ENCODE results near the gene RNASE4.

RNASE4 gene

GRCh38 chr14:20676072-20676471 is 8.3 kb upstream of the RNASE4 start:
- Histone ChIP-seq H3K27ac (replicated peaks; ENCODE audit: low read length) (no peak overlapping the region), H3K9me3 (replicated peaks in 1 of 2; ENCODE audit: control insufficient read depth in 2 of 2, insufficient read depth in 1 of 2, low read depth in 1 of 2, low read length in 2 of 2) (no peaks in the 10 kb centered on the region), H2AFZ (ENCODE audit: low read length) (no peak overlapping the region), H3K14ac (ENCODE audit: low read length) (no peak overlapping the region), H3K4me3 (ENCODE audit: low read length in 2 of 2) (no peak overlapping the region), H3K23ac (ENCODE audit: low read depth, low read length, poor library complexity) (no peak overlapping the region), H2BK5ac (ENCODE audit: low read length) (no peak overlapping the region), H3K79me1 (ENCODE audit: low read depth, low read length) (no peaks in the 10 kb centered on the region), H4K8ac (ENCODE audit: low read depth, low read length) (no peak overlapping the region), H3K4me1 (ENCODE audit: control insufficient read depth in 2 of 2, insufficient read depth in 1 of 2, low read depth in 1 of 2, low read length in 2 of 2) (peaks cover 2 to 3% of the 10 kb centered on the region in 2 donors), H2BK120ac (ENCODE audit: low read depth, low read length) (no peak overlapping the region), H3K4me2 (ENCODE audit: insufficient read depth, low read length, poor library complexity, severe bottlenecking) (no peak overlapping the region), H2AK5ac (ENCODE audit: low read depth, low read length) (no peak overlapping the region), H3K36me3 (replicated peaks in 1 of 2; ENCODE audit: control insufficient read depth in 2 of 2, insufficient read depth in 2 of 2, low read length in 2 of 2) (no peaks in the 10 kb centered on the region), H3K9ac (ENCODE audit: low read depth, low read length, poor library complexity) (no peak overlapping the region), H4K91ac (ENCODE audit: low read depth, low read length, poor library complexity) (no peak overlapping the region), H3K27me3 (ENCODE audit: control insufficient read depth in 3 of 3, insufficient read depth in 3 of 3, low read depth in 1 of 3, low read length in 3 of 3) (peaks cover 0 to 5% (median 0%) of the 10 kb centered on the region in 3 experiments), H3K18ac (ENCODE audit: low read length) (no peak overlapping the region), H2BK15ac (ENCODE audit: low read length) (no peak overlapping the region), H3K4ac (ENCODE audit: low read length) (no peak overlapping the region), H2BK12ac (ENCODE audit: low read length) (no peak overlapping the region)
- no CpG with 5 or more reads among the region's 2 CpGs for WGBS, 2 donors (ENCODE audit: extremely low coverage in 2 of 2, insufficient read length in 2 of 2, insufficient replicate concordance in 1 of 2)
- DNase-seq (ENCODE audit: low spot score): no peak

GRCh38 chr14:20679907-20680306 is 4.5 kb upstream of the RNASE4 start:
- Histone ChIP-seq H3K36me3 (replicated peaks in 1 of 2; ENCODE audit: control insufficient read depth in 2 of 2, insufficient read depth in 2 of 2, low read length in 2 of 2) (no peaks in the 10 kb centered on the region), H2BK12ac (ENCODE audit: low read length) (no peak overlapping the region), H2AK5ac (ENCODE audit: low read depth, low read length) (no peak overlapping the region), H3K4ac (ENCODE audit: low read length) (no peak overlapping the region), H2BK120ac (ENCODE audit: low read depth, low read length) (no peak overlapping the region), H3K23ac (ENCODE audit: low read depth, low read length, poor library complexity) (no peak overlapping the region), H3K27ac (replicated peaks; ENCODE audit: low read length) (no peak overlapping the region), H3K9me3 (replicated peaks in 1 of 2; ENCODE audit: control insufficient read depth in 2 of 2, insufficient read depth in 1 of 2, low read depth in 1 of 2, low read length in 2 of 2) (no peaks in the 10 kb centered on the region), H4K91ac (ENCODE audit: low read depth, low read length, poor library complexity) (no peak overlapping the region), H3K4me3 (ENCODE audit: low read length in 2 of 2) (no peak overlapping the region), H3K18ac (ENCODE audit: low read length) (no peak overlapping the region), H2BK15ac (ENCODE audit: low read length) (no peak overlapping the region), H3K4me2 (ENCODE audit: insufficient read depth, low read length, poor library complexity, severe bottlenecking) (no peak overlapping the region), H4K8ac (ENCODE audit: low read depth, low read length) (no peak overlapping the region), H2BK5ac (ENCODE audit: low read length) (no peak overlapping the region), H2AFZ (ENCODE audit: low read length) (no peak overlapping the region), H3K79me1 (ENCODE audit: low read depth, low read length) (no peaks in the 10 kb centered on the region), H3K9ac (ENCODE audit: low read depth, low read length, poor library complexity) (no peak overlapping the region), H3K4me1 (ENCODE audit: control insufficient read depth in 2 of 2, insufficient read depth in 1 of 2, low read depth in 1 of 2, low read length in 2 of 2) (peaks cover 2 to 3% of the 10 kb centered on the region in 2 donors), H3K14ac (ENCODE audit: low read length) (no peak overlapping the region), H3K27me3 (ENCODE audit: control insufficient read depth in 3 of 3, insufficient read depth in 3 of 3, low read depth in 1 of 3, low read length in 3 of 3) (peaks cover 0 to 5% (median 0%) of the 10 kb centered on the region in 3 experiments)
- DNase-seq (ENCODE audit: low spot score): no peak
- no CpG with 5 or more reads among the region's 1 CpG for WGBS, 2 donors (ENCODE audit: extremely low coverage in 2 of 2, insufficient read length in 2 of 2, insufficient replicate concordance in 1 of 2)

GRCh38 chr14:20680363-20680762 is 4.0 kb upstream of the RNASE4 start:
- no peaks in the 10 kb centered on the region for H3K36me3 ChIP-seq (replicated peaks in 1 of 2; ENCODE audit: control insufficient read depth in 2 of 2, insufficient read depth in 2 of 2, low read length in 2 of 2)
- peak overlapping the region; percentile 60 for H3K4me2 ChIP-seq (ENCODE audit: insufficient read depth, low read length, poor library complexity, severe bottlenecking)
- H3K27ac ChIP-seq (replicated peaks; ENCODE audit: low read length): no peak overlapping the region
- no peak overlapping the region for H3K9ac ChIP-seq (ENCODE audit: low read depth, low read length, poor library complexity)
- no peak overlapping the region for H2BK120ac ChIP-seq (ENCODE audit: low read depth, low read length)
- no peaks in the 10 kb centered on the region for H3K79me1 ChIP-seq (ENCODE audit: low read depth, low read length)
- H3K4me1 ChIP-seq (ENCODE audit: control insufficient read depth in 2 of 2, insufficient read depth in 1 of 2, low read depth in 1 of 2, low read length in 2 of 2): peaks cover 3 to 4% of the 10 kb centered on the region in 2 donors
- H3K18ac ChIP-seq (ENCODE audit: low read length): no peak overlapping the region
- peak overlapping the region; percentile 91 for H2AFZ ChIP-seq (ENCODE audit: low read length)
- H3K9me3 ChIP-seq (replicated peaks in 1 of 2; ENCODE audit: control insufficient read depth in 2 of 2, insufficient read depth in 1 of 2, low read depth in 1 of 2, low read length in 2 of 2): no peaks in the 10 kb centered on the region
- peaks cover 0 to 5% (median 3%) of the 10 kb centered on the region in 3 experiments for H3K27me3 ChIP-seq (ENCODE audit: control insufficient read depth in 3 of 3, insufficient read depth in 3 of 3, low read depth in 1 of 3, low read length in 3 of 3)
- peak overlapping the region in 1 of 2 donors; percentile 88 for H3K4me3 ChIP-seq (ENCODE audit: low read length in 2 of 2)
- no peak overlapping the region for H2BK5ac ChIP-seq (ENCODE audit: low read length)
- H3K14ac ChIP-seq (ENCODE audit: low read length): no peak overlapping the region
- no peak for DNase-seq (ENCODE audit: low spot score)
- H3K4ac ChIP-seq (ENCODE audit: low read length): no peak overlapping the region
- no peak overlapping the region for H2BK15ac ChIP-seq (ENCODE audit: low read length)
- H2BK12ac ChIP-seq (ENCODE audit: low read length): no peak overlapping the region
- no peak overlapping the region for H3K23ac ChIP-seq (ENCODE audit: low read depth, low read length, poor library complexity)
- no peak overlapping the region for H2AK5ac ChIP-seq (ENCODE audit: low read depth, low read length)
- H4K91ac ChIP-seq (ENCODE audit: low read depth, low read length, poor library complexity): no peak overlapping the region
- WGBS, 2 donors (ENCODE audit: extremely low coverage in 2 of 2, insufficient read length in 2 of 2, insufficient replicate concordance in 1 of 2): no CpG with 5 or more reads among the region's 8 CpGs
- H4K8ac ChIP-seq (ENCODE audit: low read depth, low read length): no peak overlapping the region

GRCh38 chr14:20680843-20681347 is 3.5 kb upstream of the RNASE4 start:
- Histone ChIP-seq H3K9ac (ENCODE audit: low read depth, low read length, poor library complexity) (no peak overlapping the region), H3K4me1 (ENCODE audit: control insufficient read depth in 2 of 2, insufficient read depth in 1 of 2, low read depth in 1 of 2, low read length in 2 of 2) (peaks cover 3 to 4% of the 10 kb centered on the region in 2 donors), H3K79me1 (ENCODE audit: low read depth, low read length) (no peaks in the 10 kb centered on the region), H3K27me3 (ENCODE audit: control insufficient read depth in 3 of 3, insufficient read depth in 3 of 3, low read depth in 1 of 3, low read length in 3 of 3) (peaks cover 0 to 3% (median 1%) of the 10 kb centered on the region in 3 experiments), H2BK120ac (ENCODE audit: low read depth, low read length) (no peak overlapping the region), H2AFZ (ENCODE audit: low read length) (peak overlapping the region; percentile 91), H3K18ac (ENCODE audit: low read length) (no peak overlapping the region), H3K23ac (ENCODE audit: low read depth, low read length, poor library complexity) (no peak overlapping the region), H3K36me3 (replicated peaks in 1 of 2; ENCODE audit: control insufficient read depth in 2 of 2, insufficient read depth in 2 of 2, low read length in 2 of 2) (no peaks in the 10 kb centered on the region), H3K4ac (ENCODE audit: low read length) (no peak overlapping the region), H4K8ac (ENCODE audit: low read depth, low read length) (no peak overlapping the region), H3K4me3 (ENCODE audit: low read length in 2 of 2) (peak overlapping the region; percentile 80 to 88), H2BK15ac (ENCODE audit: low read length) (no peak overlapping the region), H3K9me3 (replicated peaks in 1 of 2; ENCODE audit: control insufficient read depth in 2 of 2, insufficient read depth in 1 of 2, low read depth in 1 of 2, low read length in 2 of 2) (no peaks in the 10 kb centered on the region), H3K4me2 (ENCODE audit: insufficient read depth, low read length, poor library complexity, severe bottlenecking) (peak overlapping the region; percentile 60), H2BK12ac (ENCODE audit: low read length) (no peak overlapping the region), H3K14ac (ENCODE audit: low read length) (no peak overlapping the region), H3K27ac (replicated peaks; ENCODE audit: low read length) (no peak overlapping the region), H2AK5ac (ENCODE audit: low read depth, low read length) (no peak overlapping the region), H2BK5ac (ENCODE audit: low read length) (no peak overlapping the region), H4K91ac (ENCODE audit: low read depth, low read length, poor library complexity) (no peak overlapping the region)
- whole genome bisulfite sequencing, 2 donors (ENCODE audit: extremely low coverage in 2 of 2, insufficient read length in 2 of 2, insufficient replicate concordance in 1 of 2): no CpG with 5 or more reads among the region's 7 CpGs
- DNase-seq (ENCODE audit: low spot score): no peak
